ENCODE data around the gene REG4. TPM values are rescaled to one million over a fixed set of nuclear protein-coding genes. Genes with fewer than 3 reads are reported as not detected.

REG4 gene
- total RNA-seq, 1 experiment from 2014 or later: not detected

- peaks cover 27% of the 10 kb centered on the region for H3K27me3 ChIP-seq (ENCODE audit: control insufficient read depth, insufficient read depth, low read length)
- no peaks in the 10 kb centered on the region for H3K36me3 ChIP-seq (ENCODE audit: control insufficient read depth, insufficient read depth, low read length)
- DNase-seq (ENCODE audit: low read depth, low spot score) (no peak), ATAC-seq (no peak)
- TF ChIP-seq TCF7L2 (IDR thresholded peaks at IDR 0.05; ENCODE audit: low read depth, low read length) (no peak), SIN3A (IDR thresholded peaks at IDR 0.05; ENCODE audit: borderline replicate concordance, insufficient read depth, low read depth, low read length) (no peak)
- ChIA-PET POLR2A (no interaction called here), CTCF (interaction anchor here (1.1 kb wide), 1 partner anchor 90 kb away, joined by 3 read pairs; no protein-coding TSS in a partner anchor)
- in situ Hi-C loops (cut with HindIII; ENCODE audit: low pct_unique_long_range_greater_than_20kb, low sequenced_read_pairs): no loop called here
- no peak overlapping the region for H3K4me3 ChIP-seq (ENCODE audit: low read depth in 2 of 2, low read length in 2 of 2)
- no peaks in the 10 kb centered on the region for H3K9me3 ChIP-seq (ENCODE audit: control insufficient read depth, insufficient read depth, low read depth, low read length)
- BruUV-seq (replicated peaks): no TSS peak
- intact Hi-C loops (cut with micrococcal nuclease; ENCODE audit: unreplicated experiment): no loop called here
- H3K4me1 ChIP-seq (ENCODE audit: control insufficient read depth, insufficient read depth, low read length): no peaks in the 10 kb centered on the region
- no peak overlapping the region for H3K27ac ChIP-seq (ENCODE audit: low read length)
Observed at GRCh38 chr1:119764220-119764619, 47.0 kb downstream of the REG4 start.

GRCh38 chr1:119762953-119763352 is 48.3 kb downstream of the REG4 start:
- no peak for ATAC-seq
- no peaks in the 10 kb centered on the region for H3K9me3 ChIP-seq (ENCODE audit: control insufficient read depth, insufficient read depth, low read depth, low read length)
- TF ChIP-seq TCF7L2 (IDR thresholded peaks at IDR 0.05; ENCODE audit: low read depth, low read length): no peak
- TF ChIP-seq POLR2AphosphoS5 (IDR thresholded peaks at IDR 0.05; ENCODE audit: low read depth, low read length): no peak
- no peak for TF ChIP-seq REST (IDR thresholded peaks at IDR 0.05; ENCODE audit: insufficient read depth in 1 of 2, low read depth in 2 of 2, low read length in 1 of 2)
- no peak for TF ChIP-seq SIN3A (IDR thresholded peaks at IDR 0.05; ENCODE audit: borderline replicate concordance, insufficient read depth, low read depth, low read length)
- no peak for TF ChIP-seq CTCF (IDR thresholded peaks at IDR 0.05)
- H3K27me3 ChIP-seq (ENCODE audit: control insufficient read depth, insufficient read depth, low read length): peaks cover 21% of the 10 kb centered on the region
- ChIA-PET POLR2A (no interaction called here), CTCF (no interaction called here)
- intact Hi-C loops (cut with micrococcal nuclease; ENCODE audit: unreplicated experiment) (no loop called here), in situ Hi-C loops (cut with HindIII; ENCODE audit: low pct_unique_long_range_greater_than_20kb, low sequenced_read_pairs) (no loop called here)
- no peaks in the 10 kb centered on the region for H3K4me1 ChIP-seq (ENCODE audit: control insufficient read depth, insufficient read depth, low read length)
- H3K4me3 ChIP-seq (ENCODE audit: low read depth in 2 of 2, low read length in 2 of 2): no peak overlapping the region
- no peaks in the 10 kb centered on the region for H3K36me3 ChIP-seq (ENCODE audit: control insufficient read depth, insufficient read depth, low read length)
- H3K27ac ChIP-seq (ENCODE audit: low read length): no peak overlapping the region
- DNase-seq (ENCODE audit: low read depth, low spot score): no peak
- BruUV-seq (replicated peaks): no TSS peak

GRCh38 chr1:119762409-119762808 is 48.9 kb downstream of the REG4 start:
- DNase-seq (ENCODE audit: low read depth, low spot score) (no peak), ATAC-seq (no peak)
- no TSS peak for BruUV-seq (replicated peaks)
- Histone ChIP-seq H3K9me3 (ENCODE audit: control insufficient read depth, insufficient read depth, low read depth, low read length) (no peaks in the 10 kb centered on the region), H3K4me3 (ENCODE audit: low read depth in 2 of 2, low read length in 2 of 2) (no peak overlapping the region), H3K27me3 (ENCODE audit: control insufficient read depth, insufficient read depth, low read length) (peaks cover 21% of the 10 kb centered on the region), H3K27ac (ENCODE audit: low read length) (no peak overlapping the region), H3K36me3 (ENCODE audit: control insufficient read depth, insufficient read depth, low read length) (no peaks in the 10 kb centered on the region), H3K4me1 (ENCODE audit: control insufficient read depth, insufficient read depth, low read length) (no peaks in the 10 kb centered on the region)
- ChIA-PET CTCF (no interaction called here), POLR2A (no interaction called here)
- TF ChIP-seq TCF7L2 (IDR thresholded peaks at IDR 0.05; ENCODE audit: low read depth, low read length) (no peak), CTCF (IDR thresholded peaks at IDR 0.05) (no peak), SIN3A (IDR thresholded peaks at IDR 0.05; ENCODE audit: borderline replicate concordance, insufficient read depth, low read depth, low read length) (no peak)
- in situ Hi-C loops (cut with HindIII; ENCODE audit: low pct_unique_long_range_greater_than_20kb, low sequenced_read_pairs): no loop called here
- intact Hi-C loops (cut with micrococcal nuclease; ENCODE audit: unreplicated experiment): no loop called here

Data from Panc1 (cell line).